Forelimb muscle (tissue), 1 donor: ENCODE measurements around the gene BEX3. TPM values are rescaled to one million over a fixed set of nuclear protein-coding genes. Genes with fewer than 3 reads are reported as not detected.
A peak's percentile ranks its signal among the peaks of the same experiment; 100 is the strongest.
"Not testable (repeated sequence)": the region's sequence is repeated elsewhere in the genome, so short reads cannot be mapped to it uniquely, and the experiment has no call there.

ENCODE experiments used
- DNase-seq: peaks from one replicate; pipeline ENCODE4 v3.0.0-alpha.2; 2013; ENCODE audit warnings: low read depth
- polyA plus RNA-seq: library from polyadenylated mRNA; unstranded; fragments of 120-200 nt; gene quantifications from one replicate; pipeline ENCODE4 v1.2.1, GENCODE V29; 2013; ENCODE audit not compliant: insufficient read length

BEX3 gene
- polyA plus RNA-seq = 127 TPM

DNA sequence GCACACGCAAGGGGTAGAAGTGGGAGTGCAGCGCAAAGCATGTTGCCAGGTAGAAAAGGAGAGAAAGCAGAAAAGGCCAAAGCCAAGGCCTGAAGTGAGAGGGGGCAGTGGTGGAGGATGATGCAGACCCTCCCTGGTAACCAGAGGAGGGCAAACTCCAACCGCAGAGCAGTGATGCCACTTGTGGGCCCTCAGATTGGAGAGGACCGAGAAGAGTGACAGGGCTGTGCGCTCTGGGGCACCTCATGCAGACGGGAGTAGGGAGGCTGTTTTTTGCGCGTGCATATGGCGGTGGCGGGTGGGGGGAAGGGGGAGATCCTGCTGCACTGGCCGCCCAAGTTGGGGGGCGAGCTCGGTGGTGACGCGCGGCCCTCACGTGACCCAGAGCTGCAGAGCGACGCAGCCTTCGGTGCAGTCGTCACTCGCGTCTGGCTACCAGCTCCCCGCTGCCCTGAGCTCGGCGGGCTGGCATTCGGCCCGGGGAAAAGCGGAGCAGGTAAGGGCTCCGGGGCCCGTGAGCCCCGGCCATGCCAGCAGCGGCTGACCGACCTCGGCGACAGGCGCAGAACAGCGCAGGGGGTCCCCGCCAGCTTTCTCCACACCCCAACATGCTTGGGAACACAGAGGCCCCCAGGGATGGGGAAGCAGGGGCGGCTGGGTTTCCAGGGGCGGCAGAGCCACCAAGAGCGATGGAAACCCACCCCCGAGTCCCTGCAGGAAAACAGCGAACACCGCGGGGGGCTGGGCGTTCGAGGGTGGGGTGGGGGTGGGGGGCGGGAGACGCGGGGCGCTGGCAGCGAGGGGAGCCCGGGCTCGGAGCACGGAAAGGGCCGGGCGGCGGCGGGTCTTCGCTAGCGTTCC lies at the start of gene BEX3:
BEX3 (plus strand) TSS at position 421 of the 861 bp plus-strand sequence. CDS start 984 bp downstream, outside the sequence.
- DNase-seq = no peak

DNA sequence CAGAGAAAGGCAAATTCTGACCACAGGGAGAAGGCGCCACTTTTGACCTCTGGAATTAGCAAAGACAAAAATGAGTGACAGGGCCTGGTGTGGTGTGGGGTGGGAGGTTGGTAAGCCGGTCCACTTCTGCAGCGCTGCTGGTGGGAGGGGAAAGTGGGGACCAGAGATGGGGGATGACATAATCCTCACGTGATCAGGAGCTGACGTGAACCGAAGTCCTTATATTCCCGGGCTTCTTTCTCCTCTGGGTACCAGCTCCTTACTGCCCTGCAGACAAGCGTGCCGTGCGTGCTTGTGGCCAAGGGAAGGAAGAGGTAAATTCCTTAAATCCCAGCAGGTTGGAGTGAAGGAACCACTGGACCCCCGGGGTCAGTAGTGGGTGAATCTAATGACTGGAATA lies 46.3 kb upstream of the BEX3 start, which contains the start of gene TCEAL7:
TCEAL7 (plus strand) TSS at position 249 of the 400 bp plus-strand sequence. CDS start 1,165 bp downstream, outside the sequence.
- peak; percentile 62 for DNase-seq

- DNase-seq = no peak
Measured at GRCh38 chrX:103330681-103331288, 45.6 kb upstream of the BEX3 start.

GRCh38 chrX:103338663-103339062 lies 37.7 kb upstream of the BEX3 start:
- no peak for DNase-seq

- no peak for DNase-seq
Measured at GRCh38 chrX:103343105-103343504, 33.2 kb upstream of the BEX3 start.

DNA sequence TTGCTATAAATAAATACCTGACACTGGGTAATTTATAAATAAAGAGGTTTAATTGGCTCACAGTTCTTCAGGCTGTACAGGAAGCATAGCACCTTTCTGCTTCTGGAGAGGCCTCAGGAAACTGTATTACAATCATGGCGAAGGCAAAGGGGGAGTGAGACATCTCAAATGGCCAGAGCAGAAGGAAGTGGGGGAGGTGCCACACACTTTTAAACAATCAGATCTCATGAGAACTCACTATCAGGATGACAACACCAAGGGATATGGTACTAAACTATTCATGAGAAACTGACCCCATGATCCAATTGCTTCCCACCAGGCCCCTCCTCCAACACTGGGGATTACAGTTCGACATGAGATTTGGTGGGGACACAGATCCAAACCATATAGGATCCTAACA lies 31.7 kb upstream of the BEX3 start:
- no peak for DNase-seq

- no peak for DNase-seq
Measured at GRCh38 chrX:103347682-103348397, 28.5 kb upstream of the BEX3 start.

DNA sequence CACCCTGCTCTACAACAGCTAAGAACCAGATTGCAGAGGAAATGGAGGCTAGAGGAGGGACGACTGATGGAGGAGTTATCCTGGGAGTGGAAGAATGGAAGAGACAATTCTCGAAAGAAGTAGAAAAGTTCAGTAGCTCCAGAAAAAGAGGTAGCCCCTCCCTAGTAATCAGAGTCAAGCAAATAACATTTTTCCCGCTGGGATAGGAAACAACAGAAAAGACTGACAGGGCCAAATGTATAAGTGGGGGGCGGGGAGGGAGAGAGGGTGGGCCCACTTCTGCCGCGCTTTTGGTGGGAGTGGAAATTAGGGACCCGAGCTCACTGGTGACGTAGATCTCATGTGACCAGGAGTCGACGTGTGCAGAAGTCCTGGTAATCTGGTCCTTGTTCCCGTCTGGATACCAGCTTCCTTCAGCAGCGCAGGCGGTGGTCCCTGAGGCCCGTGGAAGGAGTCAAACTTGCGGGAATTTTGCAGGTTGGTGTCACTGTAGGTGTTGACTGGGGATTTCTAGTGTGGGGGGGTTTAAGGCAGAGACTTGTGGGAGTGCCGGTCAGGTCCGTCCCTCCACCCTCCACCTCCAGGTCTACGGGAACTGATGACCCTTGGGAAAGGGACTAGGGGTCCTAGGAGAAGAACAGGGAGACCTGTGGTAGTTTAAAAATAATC lies 20.1 kb upstream of the BEX3 start, which contains the start of gene TCEAL9:
TCEAL9 (plus strand) TSS at position 377 of the 669 bp plus-strand sequence. CDS start 1,179 bp downstream, outside the sequence.
- DNase-seq = peak; percentile 84

DNA sequence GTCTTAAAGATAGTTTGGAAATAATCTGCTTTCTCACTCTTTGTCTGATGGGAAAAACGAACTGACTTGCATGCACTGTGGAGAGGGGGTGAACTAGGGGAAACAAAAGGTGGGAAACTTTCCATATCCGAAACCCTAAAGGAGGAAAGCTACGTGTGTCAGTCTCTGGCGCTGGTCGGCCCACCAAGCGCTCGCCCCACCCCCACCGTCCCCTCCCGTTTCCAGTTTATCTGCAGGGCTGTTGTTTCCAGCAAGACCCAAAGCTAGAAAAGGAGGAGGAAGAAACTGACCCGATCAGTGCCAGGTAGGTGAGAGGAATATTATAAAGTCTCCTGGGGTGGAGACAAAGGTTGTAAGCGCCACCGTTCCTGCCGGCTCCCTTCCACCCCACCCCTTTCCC lies 19.5 kb upstream of the BEX3 start:
- no peak for DNase-seq

DNA sequence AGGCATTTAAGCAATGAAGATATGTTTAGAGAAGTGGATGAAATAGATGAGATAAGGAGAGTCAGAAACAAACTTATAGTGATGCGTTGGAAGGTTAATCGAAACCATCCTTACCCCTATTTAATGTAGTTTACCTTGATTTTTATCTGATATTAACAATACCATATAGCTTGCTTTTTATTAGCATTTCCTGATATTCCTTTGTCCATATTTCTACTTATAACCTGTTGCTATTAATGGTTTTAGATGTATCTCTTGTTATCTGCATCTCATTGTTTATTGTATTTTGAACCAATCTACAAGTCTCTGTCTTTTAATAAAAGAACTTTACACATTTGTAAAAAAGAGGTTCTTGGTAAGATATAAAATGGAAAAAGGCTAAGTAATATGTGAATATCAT lies 18.5 kb upstream of the BEX3 start:
- DNase-seq = no peak

GRCh38 chrX:103359605-103360004 lies 16.7 kb upstream of the BEX3 start:
- DNase-seq = not testable (repeated sequence)

GRCh38 chrX:103360092-103360491 lies 16.2 kb upstream of the BEX3 start:
- DNase-seq = no peak

DNA sequence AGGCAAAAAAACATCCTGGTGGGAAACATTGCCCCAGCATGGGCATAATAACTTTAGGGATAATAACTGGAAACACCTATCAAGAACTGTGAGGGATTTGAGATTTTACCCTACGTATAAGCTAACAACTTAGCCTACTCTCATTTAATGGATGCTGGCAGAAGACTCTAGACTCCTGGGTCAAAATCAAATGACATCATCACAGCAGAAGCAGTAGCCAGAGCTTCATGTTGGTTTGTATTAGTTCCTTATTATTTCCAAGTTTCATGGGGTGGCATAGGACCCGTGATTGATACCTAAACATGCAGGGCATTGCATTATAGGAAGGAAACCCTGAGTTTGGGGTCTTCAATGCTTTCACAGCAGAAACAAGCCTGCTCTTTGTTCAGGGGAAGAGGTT lies 15.4 kb upstream of the BEX3 start:
- no peak for DNase-seq

- DNase-seq = no peak
Measured at GRCh38 chrX:103361798-103362197, 14.5 kb upstream of the BEX3 start.

DNA sequence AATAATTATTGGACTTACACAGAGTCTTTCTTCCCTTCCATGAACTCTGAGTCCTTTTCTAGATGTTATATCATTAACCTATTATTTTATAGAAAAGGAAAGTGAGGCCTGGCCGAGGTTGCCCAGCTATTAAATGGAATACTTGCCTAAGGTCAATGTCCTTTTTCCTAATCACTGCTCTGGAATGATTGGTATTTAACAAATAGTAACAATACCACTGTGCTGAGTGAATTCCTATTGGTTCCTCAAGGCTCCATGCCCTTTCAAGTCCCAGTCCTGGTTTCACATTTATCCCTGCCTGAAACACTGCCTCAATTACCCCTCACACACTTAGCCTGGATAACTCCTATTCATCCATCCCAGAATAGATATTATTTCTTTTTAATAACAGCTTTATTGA lies 13.9 kb upstream of the BEX3 start:
- DNase-seq = no peak

DNA sequence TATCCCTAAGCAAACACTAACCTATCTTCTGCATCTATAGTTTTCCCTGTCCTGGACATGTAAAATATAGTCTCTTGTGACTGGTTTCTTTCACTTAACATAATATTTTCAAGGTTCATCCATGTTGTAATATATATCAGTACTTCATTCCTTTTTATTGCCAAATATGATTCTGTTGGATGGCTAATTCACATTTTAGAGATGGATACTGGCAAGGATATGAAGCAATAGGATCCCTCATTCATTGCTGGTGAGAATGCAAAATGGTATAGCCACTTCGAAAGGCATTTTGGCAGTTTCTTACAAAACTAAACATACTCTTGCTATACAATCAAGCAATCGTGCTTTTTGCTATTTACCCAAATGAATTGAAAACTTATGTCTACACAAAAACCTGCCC lies 13.3 kb upstream of the BEX3 start:
- DNase-seq = no peak

- no peak for DNase-seq
Measured at GRCh38 chrX:103367502-103367901, 8.8 kb upstream of the BEX3 start.

DNA sequence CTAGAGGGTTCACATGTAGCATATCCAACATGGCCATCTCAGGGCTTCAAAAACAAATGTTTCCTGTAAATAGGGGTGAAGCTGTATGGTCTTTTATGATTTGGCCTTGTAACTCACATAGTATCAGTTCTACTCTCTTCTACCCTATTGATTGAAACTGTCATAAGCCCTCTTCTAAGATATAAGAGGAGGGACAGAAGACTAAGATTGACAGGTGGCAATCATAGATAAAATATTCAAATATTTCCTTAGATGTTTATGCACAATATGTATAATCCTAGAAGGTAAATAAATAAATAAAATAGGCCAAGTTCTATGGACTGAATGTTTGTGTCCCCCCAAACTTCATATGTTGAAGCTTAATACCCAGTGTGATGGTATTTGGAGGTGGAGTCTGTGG lies 6.9 kb upstream of the BEX3 start:
- DNase-seq = no peak

- DNase-seq = no peak
Measured at GRCh38 chrX:103372886-103373285, 3.5 kb upstream of the BEX3 start.

DNA sequence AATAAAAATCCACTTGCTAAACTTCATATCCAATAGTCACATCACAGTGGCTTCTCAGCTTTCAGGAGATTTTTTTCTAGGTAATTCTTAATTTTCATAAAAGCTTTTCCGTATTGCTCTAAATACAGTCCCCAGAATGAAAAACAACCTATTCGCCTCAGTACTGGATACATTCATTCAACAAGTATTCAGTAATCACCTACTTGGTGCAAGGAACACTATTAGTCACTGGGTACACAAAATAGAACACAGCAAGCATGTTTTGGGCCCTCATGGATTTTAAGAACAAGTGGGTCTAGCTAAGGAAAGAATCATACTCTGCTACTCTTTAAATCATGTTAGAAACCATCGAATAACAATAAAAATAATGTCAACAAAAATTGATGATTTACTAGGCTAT lies 2.8 kb upstream of the BEX3 start:
- no peak for DNase-seq

DNA sequence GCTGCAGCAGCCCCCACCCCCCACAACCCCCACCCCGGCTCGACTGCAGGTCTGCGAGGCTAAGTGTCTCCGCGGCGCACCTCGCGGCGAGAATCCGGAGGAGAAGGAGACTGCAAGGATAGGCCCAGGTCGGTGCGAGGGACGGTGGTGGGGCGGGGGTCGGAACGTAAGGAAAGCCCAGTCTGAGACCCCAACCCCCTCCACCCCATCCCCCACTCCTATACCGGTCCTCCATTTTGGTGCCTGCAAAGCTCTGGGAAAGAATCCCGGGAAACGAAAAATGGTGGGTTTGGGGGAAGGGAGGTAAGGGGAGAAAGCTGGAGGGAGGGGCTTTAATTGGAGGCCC lies 614 bp downstream of the BEX3 start:
- DNase-seq = no peak

DNA sequence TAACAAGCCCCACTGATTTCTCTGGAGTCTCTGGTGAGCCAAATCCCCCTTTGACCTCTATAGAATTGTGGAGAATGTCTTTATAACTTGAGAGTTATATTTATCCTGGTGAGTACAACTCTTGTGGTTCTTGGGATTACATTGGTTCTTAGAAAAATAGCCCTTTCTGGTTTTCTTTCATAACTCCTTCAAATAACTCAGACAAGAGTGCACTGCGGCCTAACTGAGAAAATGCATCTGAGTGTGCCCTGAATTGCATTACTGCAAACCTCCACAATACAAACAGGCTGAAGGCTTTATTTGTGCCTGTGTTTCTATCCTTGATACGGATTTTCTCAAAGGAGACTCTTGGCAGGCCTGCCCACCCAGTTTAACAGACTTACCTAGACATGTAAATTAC lies 2.7 kb downstream of the BEX3 start:
- DNase-seq = no peak
